ENCODE measurements around the gene MITD1. TPM values are rescaled to one million over a fixed set of nuclear protein-coding genes. Genes with fewer than 3 reads are reported as not detected.
"Not testable (repeated sequence)": the region's sequence is repeated elsewhere in the genome, so short reads cannot be mapped to it uniquely, and the experiment has no call there.

Gene MITD1
- polyA plus RNA-seq, 3 donors: 24.9 to 33.8 (median 25.4) TPM

DNA sequence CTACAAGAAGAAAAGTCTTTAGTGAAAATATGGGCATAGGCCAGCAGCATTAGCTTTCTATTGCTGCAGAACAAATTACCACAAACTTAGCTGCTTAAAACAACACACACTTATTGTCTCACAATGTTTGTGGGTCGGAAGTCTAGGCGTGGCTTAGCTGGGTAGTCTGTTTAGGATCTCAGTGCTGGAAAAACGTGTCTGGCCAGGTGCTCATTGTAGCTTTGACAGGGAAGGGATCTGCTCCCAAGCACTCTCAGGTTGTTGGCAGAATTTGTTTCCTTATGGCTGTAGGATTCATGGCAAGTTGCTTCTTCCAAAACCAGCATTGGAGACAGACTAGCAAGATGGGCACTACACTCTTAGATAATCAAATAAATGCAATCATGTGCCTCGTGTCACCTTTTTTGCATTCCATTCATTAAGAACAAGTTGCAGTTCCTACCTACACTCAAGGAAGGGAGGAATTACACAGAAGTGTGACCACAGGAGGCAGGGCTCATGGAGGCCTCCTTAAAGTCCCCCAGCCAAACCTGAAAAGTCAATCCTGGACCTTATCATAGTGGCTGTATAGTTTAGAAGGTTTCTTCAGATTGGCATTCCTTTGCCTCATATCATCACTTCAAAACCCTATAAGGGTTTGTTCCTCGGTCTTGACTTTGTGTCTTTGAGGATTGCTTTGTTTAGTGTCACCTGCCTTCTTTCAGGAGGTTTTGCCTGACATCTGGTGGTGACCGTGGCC is 17.4 kb upstream of the MITD1 start:
- H3K4me1 ChIP-seq (ENCODE audit: control insufficient read depth in 1 of 2, insufficient read depth in 2 of 2, low read length in 2 of 2): no peaks in the 10 kb centered on the region
- no peaks in the 10 kb centered on the region for H3K27me3 ChIP-seq (ENCODE audit: control insufficient read depth in 2 of 2, insufficient read depth in 2 of 2, low read length in 2 of 2)
- H3K9me3 Mint-ChIP-seq: peaks cover 0 to 1% (median 0%) of the 10 kb centered on the region in 7 donors
- no peaks in the 10 kb centered on the region for H3K27me3 Mint-ChIP-seq (ENCODE audit: low read depth in 3 of 3)
- DNase-seq: no peak
- intact Hi-C loops (cut with micrococcal nuclease): no loop called here
- no peaks in the 10 kb centered on the region for H3K9me3 ChIP-seq (replicated peaks in 1 of 2; ENCODE audit: control insufficient read depth in 1 of 2, insufficient read depth in 1 of 2, low read length in 2 of 2)
- peaks cover 31 to 40% of the 10 kb centered on the region in 2 donors for H3K36me3 Mint-ChIP-seq
- peaks cover 37 to 49% of the 10 kb centered on the region in 2 donors for H3K36me3 ChIP-seq (replicated peaks in 1 of 2; ENCODE audit: control insufficient read depth in 1 of 2, insufficient read depth in 2 of 2, low read length in 2 of 2)
- H3K4me3 ChIP-seq (replicated peaks in 1 of 3; ENCODE audit: low read depth in 2 of 3, low read length in 3 of 3): no peak overlapping the region
- H2AFZ ChIP-seq (ENCODE audit: insufficient read depth, low read depth, low read length, poor library complexity, severe bottlenecking): no peak overlapping the region
- H3K9ac ChIP-seq (ENCODE audit: insufficient read depth, low read length, poor library complexity, severe bottlenecking): no peak overlapping the region
- H3K79me2 ChIP-seq (ENCODE audit: insufficient read depth, low read length): no peaks in the 10 kb centered on the region
- peaks cover 9% of the 10 kb centered on the region for H3K4me1 Mint-ChIP-seq
- H3K4me2 ChIP-seq (replicated peaks; ENCODE audit: extremely low read depth, low read length, poor library complexity, severe bottlenecking): no peak overlapping the region
- no peaks in the 10 kb centered on the region for H4K20me1 ChIP-seq (ENCODE audit: insufficient read depth, low read length)
- no peak overlapping the region for H3K4me3 Mint-ChIP-seq
- H3K27ac Mint-ChIP-seq: peak overlapping the region in 2 of 7 donors; percentile 15 to 17
- no peak overlapping the region for H3K27ac ChIP-seq (ENCODE audit: low read depth in 1 of 2, low read length in 2 of 2)
- TF ChIP-seq, protein P1, sequence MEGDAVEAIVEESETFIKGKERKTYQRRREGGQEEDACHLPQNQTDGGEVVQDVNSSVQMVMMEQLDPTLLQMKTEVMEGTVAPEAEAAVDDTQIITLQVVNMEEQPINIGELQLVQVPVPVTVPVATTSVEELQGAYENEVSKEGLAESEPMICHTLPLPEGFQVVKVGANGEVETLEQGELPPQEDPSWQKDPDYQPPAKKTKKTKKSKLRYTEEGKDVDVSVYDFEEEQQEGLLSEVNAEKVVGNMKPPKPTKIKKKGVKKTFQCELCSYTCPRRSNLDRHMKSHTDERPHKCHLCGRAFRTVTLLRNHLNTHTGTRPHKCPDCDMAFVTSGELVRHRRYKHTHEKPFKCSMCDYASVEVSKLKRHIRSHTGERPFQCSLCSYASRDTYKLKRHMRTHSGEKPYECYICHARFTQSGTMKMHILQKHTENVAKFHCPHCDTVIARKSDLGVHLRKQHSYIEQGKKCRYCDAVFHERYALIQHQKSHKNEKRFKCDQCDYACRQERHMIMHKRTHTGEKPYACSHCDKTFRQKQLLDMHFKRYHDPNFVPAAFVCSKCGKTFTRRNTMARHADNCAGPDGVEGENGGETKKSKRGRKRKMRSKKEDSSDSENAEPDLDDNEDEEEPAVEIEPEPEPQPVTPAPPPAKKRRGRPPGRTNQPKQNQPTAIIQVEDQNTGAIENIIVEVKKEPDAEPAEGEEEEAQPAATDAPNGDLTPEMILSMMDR (IDR thresholded peaks at IDR 0.05): no peak
- 100% methylated on average over 1 of the region's 6 CpGs for WGBS (ENCODE audit: insufficient coverage)

DNA sequence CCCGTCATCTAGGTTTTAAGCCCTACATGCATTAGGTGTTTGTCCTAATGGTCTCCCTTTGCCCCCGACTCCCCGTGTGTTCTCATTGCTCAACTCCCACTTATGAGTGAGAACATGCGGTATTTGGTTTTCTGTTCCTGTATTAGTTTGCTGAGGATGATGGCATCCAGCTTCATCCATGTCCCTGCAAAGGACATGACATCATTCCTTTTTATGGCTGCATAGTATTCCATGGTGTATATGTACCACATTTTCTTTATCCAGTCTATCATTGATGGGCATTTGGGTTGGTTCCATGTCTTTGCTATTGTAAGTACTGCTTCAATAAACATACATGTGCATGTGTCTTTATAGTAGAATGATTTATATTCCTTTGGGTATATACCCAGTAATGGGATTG is 11.5 kb upstream of the MITD1 start:
- peaks cover 71 to 83% of the 10 kb centered on the region in 2 donors for H3K36me3 Mint-ChIP-seq
- H3K27ac ChIP-seq (ENCODE audit: low read depth in 1 of 2, low read length in 2 of 2); H3K27ac Mint-ChIP-seq; H3K4me3 Mint-ChIP-seq; H3K4me2 ChIP-seq (replicated peaks; ENCODE audit: extremely low read depth, low read length, poor library complexity, severe bottlenecking); H3K79me2 ChIP-seq (ENCODE audit: insufficient read depth, low read length); H3K4me3 ChIP-seq (replicated peaks in 1 of 3; ENCODE audit: low read depth in 2 of 3, low read length in 3 of 3); H3K4me1 Mint-ChIP-seq; H3K27me3 ChIP-seq (ENCODE audit: control insufficient read depth in 2 of 2, insufficient read depth in 2 of 2, low read length in 2 of 2); DNase-seq; intact Hi-C loops (cut with micrococcal nuclease); H3K4me1 ChIP-seq (ENCODE audit: control insufficient read depth in 1 of 2, insufficient read depth in 2 of 2, low read length in 2 of 2); H4K20me1 ChIP-seq (ENCODE audit: insufficient read depth, low read length); H2AFZ ChIP-seq (ENCODE audit: insufficient read depth, low read depth, low read length, poor library complexity, severe bottlenecking); H3K9me3 ChIP-seq (replicated peaks in 1 of 2; ENCODE audit: control insufficient read depth in 1 of 2, insufficient read depth in 1 of 2, low read length in 2 of 2); H3K9ac ChIP-seq (ENCODE audit: insufficient read depth, low read length, poor library complexity, severe bottlenecking); H3K9me3 Mint-ChIP-seq; H3K27me3 Mint-ChIP-seq (ENCODE audit: low read depth in 3 of 3): not testable (repeated sequence)
- H3K36me3 ChIP-seq (replicated peaks in 1 of 2; ENCODE audit: control insufficient read depth in 1 of 2, insufficient read depth in 2 of 2, low read length in 2 of 2): peaks cover 53 to 87% of the 10 kb centered on the region in 2 donors
- WGBS (ENCODE audit: insufficient coverage): 100% methylated on average over 2 of the region's 4 CpGs
